ENCODE data around the gene GTF2F2. TPM values are rescaled to one million over a fixed set of nuclear protein-coding genes. Genes with fewer than 3 reads are reported as not detected.
A peak's percentile ranks its signal among the peaks of the same experiment; 100 is the strongest.
"Not testable (repeated sequence)": the region's sequence is repeated elsewhere in the genome, so short reads cannot be mapped to it uniquely, and the experiment has no call there.

Gene GTF2F2
- polyA plus RNA-seq, 2 donors, result 15.1 to 19.0 TPM

DNA sequence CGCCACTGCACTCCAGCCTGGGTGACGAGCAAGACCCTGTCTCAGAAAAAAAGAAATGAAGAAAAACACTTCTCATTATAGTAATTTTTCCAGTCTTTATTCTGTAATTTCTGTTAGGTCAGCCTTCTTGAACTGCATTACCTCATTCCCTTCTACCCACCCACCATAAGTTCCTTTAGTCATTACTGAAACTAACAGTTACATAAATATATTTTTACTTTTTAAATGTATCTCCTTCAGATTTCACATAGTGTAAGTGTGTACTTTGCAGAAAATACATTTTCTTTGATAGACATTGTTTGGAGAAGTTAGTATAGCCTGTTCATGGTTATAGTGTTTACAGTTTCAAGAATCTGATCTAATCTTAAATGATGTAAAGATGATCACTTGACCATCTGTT is 112.3 kb downstream of the GTF2F2 start:
- no peaks in the 10 kb centered on the region for H3K9me3 ChIP-seq (ENCODE audit: control insufficient read depth in 2 of 2, insufficient read depth in 1 of 2, low read depth in 1 of 2, low read length in 1 of 2)
- H3K4me1 ChIP-seq (ENCODE audit: control insufficient read depth in 2 of 2, insufficient read depth in 2 of 2, low read length in 1 of 2), result no peaks in the 10 kb centered on the region
- H3K4me3 ChIP-seq (ENCODE audit: low read depth in 1 of 2, low read length in 2 of 2), result no peak overlapping the region
- 90 to 97% methylated on average over 2 of the region's 2 CpGs for WGBS, 2 donors
- H3K36me3 ChIP-seq (ENCODE audit: control insufficient read depth in 2 of 2, insufficient read depth in 2 of 2, low read length in 1 of 2), result no peaks in the 10 kb centered on the region
- H3K27me3 ChIP-seq (ENCODE audit: control insufficient read depth in 1 of 2, insufficient read depth in 2 of 2, low read length in 2 of 2), result no peaks in the 10 kb centered on the region
- H3K27ac ChIP-seq (ENCODE audit: low read depth in 2 of 2, low read length in 1 of 2), result no peak overlapping the region

- Histone ChIP-seq H3K4me1 (ENCODE audit: control insufficient read depth in 2 of 2, insufficient read depth in 2 of 2, low read length in 1 of 2) (no peaks in the 10 kb centered on the region), H3K36me3 (ENCODE audit: control insufficient read depth in 2 of 2, insufficient read depth in 2 of 2, low read length in 1 of 2) (no peaks in the 10 kb centered on the region), H3K27me3 (ENCODE audit: control insufficient read depth in 1 of 2, insufficient read depth in 2 of 2, low read length in 2 of 2) (no peaks in the 10 kb centered on the region), H3K4me3 (ENCODE audit: low read depth in 1 of 2, low read length in 2 of 2) (no peak overlapping the region), H3K9me3 (ENCODE audit: control insufficient read depth in 2 of 2, insufficient read depth in 1 of 2, low read depth in 1 of 2, low read length in 1 of 2) (no peaks in the 10 kb centered on the region), H3K27ac (ENCODE audit: low read depth in 2 of 2, low read length in 1 of 2) (peak overlapping the region in 1 of 2 donors; percentile 60)
- 61 to 73% methylated on average over 4 of the region's 4 CpGs for WGBS, 2 donors
Observed at GRCh38 chr13:45238945-45239795, 118.9 kb downstream of the GTF2F2 start.

DNA sequence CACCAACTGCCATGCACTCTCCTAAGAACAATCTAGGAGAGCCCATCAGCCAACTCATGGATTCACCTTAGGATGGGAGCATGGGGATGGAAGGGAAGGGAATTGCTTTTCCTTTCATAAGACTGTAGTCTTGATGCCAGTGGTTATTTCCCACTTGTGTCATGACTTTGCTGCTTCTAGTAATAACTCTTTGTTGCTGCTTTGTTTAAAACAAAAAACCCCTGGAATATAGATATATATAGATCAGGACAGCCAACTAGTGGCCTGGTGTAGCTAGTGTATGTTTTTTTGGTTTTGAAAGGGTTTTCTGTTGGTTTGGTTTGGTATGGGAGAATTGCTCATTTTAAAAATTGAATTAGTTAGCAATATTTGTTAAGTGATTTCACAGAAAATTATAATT is 119.8 kb downstream of the GTF2F2 start:
- no peaks in the 10 kb centered on the region for H3K36me3 ChIP-seq (ENCODE audit: control insufficient read depth in 2 of 2, insufficient read depth in 2 of 2, low read length in 1 of 2)
- no peak overlapping the region for H3K4me3 ChIP-seq (ENCODE audit: low read depth in 1 of 2, low read length in 2 of 2)
- H3K9me3 ChIP-seq (ENCODE audit: control insufficient read depth in 2 of 2, insufficient read depth in 1 of 2, low read depth in 1 of 2, low read length in 1 of 2), result no peaks in the 10 kb centered on the region
- no peaks in the 10 kb centered on the region for H3K27me3 ChIP-seq (ENCODE audit: control insufficient read depth in 1 of 2, insufficient read depth in 2 of 2, low read length in 2 of 2)
- H3K27ac ChIP-seq (ENCODE audit: low read depth in 2 of 2, low read length in 1 of 2), result no peak overlapping the region
- H3K4me1 ChIP-seq (ENCODE audit: control insufficient read depth in 2 of 2, insufficient read depth in 2 of 2, low read length in 1 of 2), result no peaks in the 10 kb centered on the region

DNA sequence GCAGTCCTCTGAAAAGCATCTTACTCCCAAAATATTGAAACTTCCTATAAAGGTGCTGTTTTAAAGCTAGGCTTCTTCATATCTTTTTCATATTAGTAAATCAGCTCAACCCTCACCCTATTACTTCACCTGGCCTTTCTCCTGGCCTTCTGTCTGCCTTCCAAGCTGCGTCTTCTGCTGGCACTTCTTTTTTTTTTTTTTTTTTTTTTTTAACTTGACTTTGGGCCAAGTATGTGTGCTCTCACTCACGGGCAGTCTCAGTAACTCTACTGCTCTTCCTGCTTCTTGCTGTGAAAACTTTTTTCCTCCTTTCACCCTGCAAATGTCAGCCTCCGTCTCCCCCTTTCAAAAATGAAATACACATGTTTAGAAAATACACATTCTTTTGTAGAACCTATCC is 121.8 kb downstream of the GTF2F2 start:
- no peaks in the 10 kb centered on the region for H3K36me3 ChIP-seq (ENCODE audit: control insufficient read depth in 2 of 2, insufficient read depth in 2 of 2, low read length in 1 of 2)
- WGBS, 2 donors, result 15 to 19% methylated on average over 3 of the region's 3 CpGs
- no peaks in the 10 kb centered on the region for H3K27me3 ChIP-seq (ENCODE audit: control insufficient read depth in 1 of 2, insufficient read depth in 2 of 2, low read length in 2 of 2)
- H3K4me3 ChIP-seq (ENCODE audit: low read depth in 1 of 2, low read length in 2 of 2), result no peak overlapping the region
- no peak overlapping the region for H3K27ac ChIP-seq (ENCODE audit: low read depth in 2 of 2, low read length in 1 of 2)
- no peaks in the 10 kb centered on the region for H3K4me1 ChIP-seq (ENCODE audit: control insufficient read depth in 2 of 2, insufficient read depth in 2 of 2, low read length in 1 of 2)
- no peaks in the 10 kb centered on the region for H3K9me3 ChIP-seq (ENCODE audit: control insufficient read depth in 2 of 2, insufficient read depth in 1 of 2, low read depth in 1 of 2, low read length in 1 of 2)

GRCh38 chr13:45242524-45242923 is 122.2 kb downstream of the GTF2F2 start:
- H3K4me3 ChIP-seq (ENCODE audit: low read depth in 1 of 2, low read length in 2 of 2), result no peak overlapping the region
- H3K27ac ChIP-seq (ENCODE audit: low read depth in 2 of 2, low read length in 1 of 2), result no peak overlapping the region
- H3K9me3 ChIP-seq (ENCODE audit: control insufficient read depth in 2 of 2, insufficient read depth in 1 of 2, low read depth in 1 of 2, low read length in 1 of 2), result no peaks in the 10 kb centered on the region
- H3K36me3 ChIP-seq (ENCODE audit: control insufficient read depth in 2 of 2, insufficient read depth in 2 of 2, low read length in 1 of 2), result no peaks in the 10 kb centered on the region
- H3K4me1 ChIP-seq (ENCODE audit: control insufficient read depth in 2 of 2, insufficient read depth in 2 of 2, low read length in 1 of 2), result no peaks in the 10 kb centered on the region
- no peaks in the 10 kb centered on the region for H3K27me3 ChIP-seq (ENCODE audit: control insufficient read depth in 1 of 2, insufficient read depth in 2 of 2, low read length in 2 of 2)
- WGBS, 2 donors, result 70 to 77% methylated on average over 1 of the region's 1 CpG

DNA sequence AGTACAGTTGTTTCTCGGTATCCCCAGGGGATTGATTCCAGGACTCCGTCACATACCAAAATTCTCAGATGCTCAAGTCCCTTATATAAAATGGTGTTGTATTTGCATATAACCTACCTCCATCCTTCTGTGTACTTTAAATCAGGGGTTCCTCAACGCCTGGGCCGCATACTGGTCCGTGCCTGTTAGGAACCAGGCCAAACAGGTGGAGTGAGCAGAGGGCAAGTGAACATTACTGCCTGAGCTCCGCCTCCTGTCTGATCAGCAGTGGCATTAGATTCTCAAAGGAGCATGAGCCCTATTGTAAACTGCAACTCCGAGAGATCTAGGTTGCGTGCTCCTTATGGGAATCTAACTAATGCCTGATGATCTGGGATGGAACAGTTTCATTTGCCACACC is 122.8 kb downstream of the GTF2F2 start:
- no peaks in the 10 kb centered on the region for H3K9me3 ChIP-seq (ENCODE audit: control insufficient read depth in 2 of 2, insufficient read depth in 1 of 2, low read depth in 1 of 2, low read length in 1 of 2)
- H3K4me3 ChIP-seq (ENCODE audit: low read depth in 1 of 2, low read length in 2 of 2), result no peak overlapping the region
- 68 to 69% methylated on average over 8 of the region's 8 CpGs for WGBS, 2 donors
- no peaks in the 10 kb centered on the region for H3K36me3 ChIP-seq (ENCODE audit: control insufficient read depth in 2 of 2, insufficient read depth in 2 of 2, low read length in 1 of 2)
- H3K27me3 ChIP-seq (ENCODE audit: control insufficient read depth in 1 of 2, insufficient read depth in 2 of 2, low read length in 2 of 2), result no peaks in the 10 kb centered on the region
- H3K4me1 ChIP-seq (ENCODE audit: control insufficient read depth in 2 of 2, insufficient read depth in 2 of 2, low read length in 1 of 2), result no peaks in the 10 kb centered on the region
- H3K27ac ChIP-seq (ENCODE audit: low read depth in 2 of 2, low read length in 1 of 2), result peak overlapping the region in 1 of 2 donors; percentile 60

DNA sequence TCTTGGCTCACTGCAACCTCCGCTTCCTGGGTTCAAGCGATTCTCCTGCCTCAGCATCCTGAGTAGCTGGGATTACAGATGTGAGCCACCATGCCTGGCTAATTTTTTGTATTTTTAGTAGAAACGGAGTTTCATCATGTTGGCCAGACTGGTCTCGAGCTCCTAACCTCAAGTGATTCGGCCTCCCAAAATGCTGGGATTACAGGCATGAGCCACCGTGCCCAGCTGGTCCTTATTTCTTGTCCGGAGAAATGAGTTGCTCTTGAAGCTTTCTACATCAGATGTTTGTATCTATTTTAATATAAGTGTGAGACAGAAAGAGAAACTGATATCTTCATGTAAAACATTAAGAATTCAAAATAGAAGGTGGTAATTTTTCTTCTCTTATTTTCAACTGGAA is 124.4 kb downstream of the GTF2F2 start:
- H3K9me3 ChIP-seq (ENCODE audit: control insufficient read depth in 2 of 2, insufficient read depth in 1 of 2, low read depth in 1 of 2, low read length in 1 of 2); H3K4me3 ChIP-seq (ENCODE audit: low read depth in 1 of 2, low read length in 2 of 2); H3K4me1 ChIP-seq (ENCODE audit: control insufficient read depth in 2 of 2, insufficient read depth in 2 of 2, low read length in 1 of 2); H3K36me3 ChIP-seq (ENCODE audit: control insufficient read depth in 2 of 2, insufficient read depth in 2 of 2, low read length in 1 of 2); H3K27me3 ChIP-seq (ENCODE audit: control insufficient read depth in 1 of 2, insufficient read depth in 2 of 2, low read length in 2 of 2); H3K27ac ChIP-seq (ENCODE audit: low read depth in 2 of 2, low read length in 1 of 2): not testable (repeated sequence)
- WGBS, 2 donors, result 95 to 97% methylated on average over 7 of the region's 7 CpGs

DNA sequence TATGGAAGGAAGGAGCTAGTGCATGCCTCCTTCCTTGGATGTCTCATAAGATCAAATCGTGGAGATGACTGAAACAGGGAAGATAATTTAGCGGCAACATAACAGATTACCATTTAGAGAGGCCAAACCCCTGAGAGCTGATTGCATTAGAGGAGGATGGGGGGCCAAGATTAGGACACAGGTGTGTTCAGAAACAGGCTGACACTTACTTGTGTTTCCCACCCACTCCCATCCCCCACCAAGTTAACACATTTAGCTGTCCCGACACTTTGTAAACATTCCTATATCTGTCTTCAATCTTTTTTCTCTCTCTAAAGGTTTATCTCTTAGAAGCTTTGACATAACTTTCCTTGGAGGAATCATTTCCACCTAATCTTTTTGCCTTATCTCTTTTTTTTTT is 129.4 kb downstream of the GTF2F2 start:
- H3K4me3 ChIP-seq (ENCODE audit: low read depth in 1 of 2, low read length in 2 of 2), result no peak overlapping the region
- no peaks in the 10 kb centered on the region for H3K27me3 ChIP-seq (ENCODE audit: control insufficient read depth in 1 of 2, insufficient read depth in 2 of 2, low read length in 2 of 2)
- H3K27ac ChIP-seq (ENCODE audit: low read depth in 2 of 2, low read length in 1 of 2), result no peak overlapping the region
- WGBS, 2 donors, result 88 to 90% methylated on average over 3 of the region's 3 CpGs
- no peaks in the 10 kb centered on the region for H3K9me3 ChIP-seq (ENCODE audit: control insufficient read depth in 2 of 2, insufficient read depth in 1 of 2, low read depth in 1 of 2, low read length in 1 of 2)
- H3K4me1 ChIP-seq (ENCODE audit: control insufficient read depth in 2 of 2, insufficient read depth in 2 of 2, low read length in 1 of 2), result no peaks in the 10 kb centered on the region
- H3K36me3 ChIP-seq (ENCODE audit: control insufficient read depth in 2 of 2, insufficient read depth in 2 of 2, low read length in 1 of 2), result no peaks in the 10 kb centered on the region

DNA sequence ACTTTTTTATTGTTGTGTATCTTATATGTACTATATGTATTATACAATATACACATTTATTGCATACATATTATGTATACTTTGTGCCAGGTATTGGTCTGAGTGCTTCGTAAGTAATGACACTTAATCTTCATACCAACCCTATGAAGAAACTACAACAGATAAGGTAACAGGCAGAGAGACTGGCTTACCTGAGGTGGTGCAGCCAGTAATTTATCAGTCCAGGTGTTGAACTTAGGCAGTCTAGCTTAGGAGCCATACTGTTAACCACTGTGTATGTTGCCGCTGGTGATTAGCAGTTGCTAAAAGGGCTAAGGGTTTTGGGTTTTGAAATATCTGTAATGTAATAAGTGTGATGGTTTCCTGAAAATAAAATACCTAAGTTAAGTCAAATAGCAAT is 134.1 kb downstream of the GTF2F2 start:
- H3K4me1 ChIP-seq (ENCODE audit: control insufficient read depth in 2 of 2, insufficient read depth in 2 of 2, low read length in 1 of 2), result no peaks in the 10 kb centered on the region
- no peaks in the 10 kb centered on the region for H3K9me3 ChIP-seq (ENCODE audit: control insufficient read depth in 2 of 2, insufficient read depth in 1 of 2, low read depth in 1 of 2, low read length in 1 of 2)
- H3K36me3 ChIP-seq (ENCODE audit: control insufficient read depth in 2 of 2, insufficient read depth in 2 of 2, low read length in 1 of 2), result no peaks in the 10 kb centered on the region
- no peak overlapping the region for H3K27ac ChIP-seq (ENCODE audit: low read depth in 2 of 2, low read length in 1 of 2)
- no peaks in the 10 kb centered on the region for H3K27me3 ChIP-seq (ENCODE audit: control insufficient read depth in 1 of 2, insufficient read depth in 2 of 2, low read length in 2 of 2)
- no peak overlapping the region for H3K4me3 ChIP-seq (ENCODE audit: low read depth in 1 of 2, low read length in 2 of 2)
- WGBS, 2 donors, result 90 to 99% methylated on average over 2 of the region's 2 CpGs

DNA sequence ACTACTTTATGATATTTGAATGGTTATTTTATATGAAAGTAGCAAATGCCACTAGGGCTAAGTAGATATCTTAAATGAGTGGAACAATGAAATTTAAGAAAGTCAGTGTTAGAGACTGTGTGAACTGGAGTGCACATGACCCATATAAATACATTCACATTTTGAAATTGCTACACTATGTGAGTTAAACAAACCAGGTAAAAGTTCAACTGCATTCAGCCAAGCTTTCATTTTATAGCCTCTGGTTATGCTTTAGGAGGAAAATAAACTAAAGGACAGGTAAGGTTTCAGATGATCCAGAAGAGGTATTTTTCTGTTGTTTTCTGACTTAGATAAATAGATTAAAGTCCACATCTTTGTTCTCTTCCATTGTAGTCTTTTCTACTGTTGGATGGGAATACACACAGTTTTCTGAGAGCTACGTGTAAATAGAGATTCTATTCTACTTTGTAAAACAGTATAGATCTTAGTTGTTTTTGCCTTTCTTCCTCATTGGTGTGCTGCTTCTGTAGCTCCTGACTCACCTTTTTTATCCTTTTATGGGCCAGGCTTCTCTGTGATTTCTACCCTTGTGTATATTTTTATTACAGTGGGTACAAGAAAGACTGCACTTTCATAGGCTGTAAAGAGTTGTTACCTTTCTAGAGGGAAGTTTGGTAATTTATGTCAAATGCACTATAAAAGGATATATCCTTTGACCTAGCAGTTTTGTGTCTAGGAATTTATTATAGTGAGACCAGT is 135.1 kb downstream of the GTF2F2 start:
- no peaks in the 10 kb centered on the region for H3K27me3 ChIP-seq (ENCODE audit: control insufficient read depth in 1 of 2, insufficient read depth in 2 of 2, low read length in 2 of 2)
- H3K9me3 ChIP-seq (ENCODE audit: control insufficient read depth in 2 of 2, insufficient read depth in 1 of 2, low read depth in 1 of 2, low read length in 1 of 2), result no peaks in the 10 kb centered on the region
- WGBS, 2 donors, result 81 to 94% methylated on average over 1 of the region's 1 CpG
- H3K27ac ChIP-seq (ENCODE audit: low read depth in 2 of 2, low read length in 1 of 2), result no peak overlapping the region
- H3K36me3 ChIP-seq (ENCODE audit: control insufficient read depth in 2 of 2, insufficient read depth in 2 of 2, low read length in 1 of 2), result no peaks in the 10 kb centered on the region
- no peak overlapping the region for H3K4me3 ChIP-seq (ENCODE audit: low read depth in 1 of 2, low read length in 2 of 2)
- H3K4me1 ChIP-seq (ENCODE audit: control insufficient read depth in 2 of 2, insufficient read depth in 2 of 2, low read length in 1 of 2), result no peaks in the 10 kb centered on the region
